H1 (cell line): Measurements from ENCODE around the gene GCNT1. TPM values are rescaled to one million over a fixed set of nuclear protein-coding genes. Genes with fewer than 3 reads are reported as not detected.

ENCODE experiments used
- CBX5 ChIP-seq: fragments of 300-800, 300-1000 bp; sonication (generic); IDR thresholded peaks from 2 replicates; pipeline ENCODE4 v1.7.1; 2016; ENCODE audit warnings: antibody characterized with exemption, low read length, low read depth
- MAFK ChIP-seq: IDR thresholded peaks from 2 replicates; pipeline ENCODE4 v1.6.1; 2012; ENCODE audit warnings: low read depth, mild to moderate bottlenecking, improper control_type of control experiment, low read length
- POLR2A ChIP-seq, 2 experiments: IDR thresholded peaks; 1 replicate in 1 of 2; 2 replicates in 1 of 2; pipeline ENCODE4 v1.6.1; 2011; ENCODE audit warnings: low read depth in 2 of 2, low read length in 2 of 2, mild to moderate bottlenecking in 2 of 2; ENCODE audit errors: control extremely low read depth in 1 of 2
- ZNF274 ChIP-seq: IDR thresholded peaks from 2 replicates; pipeline ENCODE4 v1.7.0; 2012; ENCODE audit warnings: low read length, borderline replicate concordance; ENCODE audit errors: extremely low read depth
- polyA plus RNA-seq, 7 experiments: library from polyadenylated mRNA; depleted of rRNA in 3 of 7; stranded (reverse) in 5 of 7; unstranded in 2 of 7; fragments of >200 nt in 5 of 7; fragments of 200-250 nt in 2 of 7; gene quantifications; 1 replicate in 5 of 7; 2 replicates in 1 of 7; 4 replicates in 1 of 7; pipeline versions ENCODE4 v1.2.1 to v1.2.3, GENCODE V29; 2011 to 2013; ENCODE audit warnings: missing spikeins in 2 of 7, mixed read lengths in 2 of 7
- total RNA-seq: library from RNA; stranded (reverse); fragmentation: NEBNext Ultra II Directional; extraction: Animal tissue kit (Norgen Biotek cat#: 25700); gene quantifications from 2 replicates; pipeline ENCODE4 v1.2.1, GENCODE V29; 2021

Gene GCNT1
- total and polyA plus RNA-seq, 2 of the 8 experiments (the other 6 are each of a cell fraction or from before 2014, with no cell fraction given), result 13.0 to 16.5 TPM

DNA sequence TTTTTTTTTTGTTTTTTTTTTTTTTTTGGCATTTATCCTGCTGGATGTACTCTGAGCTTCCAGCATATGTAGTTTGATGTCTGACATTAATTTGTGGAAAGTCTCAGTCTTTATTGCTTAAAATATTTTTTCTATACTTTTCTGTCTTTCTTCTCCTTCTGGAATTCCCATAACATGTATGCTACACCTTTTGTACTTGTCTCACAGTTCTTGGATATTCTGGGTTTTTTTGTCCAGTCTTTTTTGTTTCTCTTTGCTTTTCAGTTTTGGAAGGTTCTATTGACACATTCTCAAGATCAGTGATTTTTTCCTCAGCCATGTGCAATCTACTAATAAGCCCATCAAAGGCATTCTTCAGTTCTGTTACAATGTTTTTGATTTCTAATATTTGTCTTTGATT lies 45.3 kb upstream of the GCNT1 start (continued):
- TF ChIP-seq CBX5 (no peak), ZNF274 (no peak), MAFK (no peak), POLR2A (IDR thresholded peaks at IDR 0.05; ENCODE audit: control extremely low read depth in 1 of 2, low read depth in 2 of 2, low read length in 2 of 2) (no peak)
